Neutrophil (primary cell): Measurements from ENCODE around the gene TCERG1L.

Experiments
- H3K27ac ChIP-seq: fragments of 200-600 bp; sonication (generic); 2 replicates; pipeline ENCODE4 v1.5.1; 2016; ENCODE audit warnings: mild to moderate bottlenecking, moderate library complexity
- H3K27me3 ChIP-seq: fragments of 200-600 bp; sonication (generic); 2 replicates; pipeline ENCODE4 v1.6.0; 2016; ENCODE audit warnings: mild to moderate bottlenecking
- H3K36me3 ChIP-seq: fragments of 200-600 bp; sonication (generic); 2 replicates; pipeline ENCODE4 v1.5.1; 2017
- H3K4me1 ChIP-seq, 2 experiments: fragments of 200-600 bp in 1 of 2; sonication (generic) in 1 of 2; 1 replicate in 1 of 2; 2 replicates in 1 of 2; pipeline versions ENCODE4 v1.5.1 to v1.6.1; 2013 to 2016; ENCODE audit warnings: low read depth in 1 of 2, low read length in 1 of 2, mild to moderate bottlenecking in 1 of 2, moderate library complexity in 1 of 2; ENCODE audit not compliant: control insufficient read depth in 1 of 2, insufficient read depth in 1 of 2
- H3K4me3 ChIP-seq, 2 experiments: fragments of 200-600 bp in 1 of 2; sonication (generic) in 1 of 2; 1 replicate in 1 of 2; 2 replicates in 1 of 2; pipeline ENCODE4 v1.5.1; 2013 to 2016; ENCODE audit warnings: low read depth in 1 of 2, low read length in 1 of 2, mild to moderate bottlenecking in 1 of 2, moderate library complexity in 1 of 2
- H3K9me3 ChIP-seq: fragments of 200-600 bp; sonication (generic); 2 replicates; pipeline ENCODE4 v1.5.1; 2016
- CTCF ChIP-seq: fragments of 200-600 bp; sonication (generic); IDR thresholded peaks from 2 replicates; pipeline ENCODE4 v1.5.1; 2016; ENCODE audit warnings: antibody characterized with exemption

TCERG1L gene

GRCh38 chr10:131086094-131086493 lies 225.4 kb downstream of the TCERG1L start:
- no peaks in the 10 kb centered on the region for H3K4me1 ChIP-seq
- H3K36me3 ChIP-seq = no peaks in the 10 kb centered on the region
- no peaks in the 10 kb centered on the region for H3K27me3 ChIP-seq
- no peak overlapping the region for H3K27ac ChIP-seq
- no peak for TF ChIP-seq CTCF
- H3K9me3 ChIP-seq = no peaks in the 10 kb centered on the region
- no peak overlapping the region for H3K4me3 ChIP-seq

GRCh38 chr10:131085091-131085860 lies 226.2 kb downstream of the TCERG1L start:
- Histone ChIP-seq H3K27ac (no peak overlapping the region), H3K27me3 (no peaks in the 10 kb centered on the region), H3K4me3 (no peak overlapping the region), H3K9me3 (no peaks in the 10 kb centered on the region), H3K36me3 (no peaks in the 10 kb centered on the region), H3K4me1 (no peaks in the 10 kb centered on the region)
- no peak for TF ChIP-seq CTCF

- Histone ChIP-seq H3K27ac (no peak overlapping the region), H3K4me1 (no peaks in the 10 kb centered on the region), H3K27me3 (no peaks in the 10 kb centered on the region), H3K36me3 (no peaks in the 10 kb centered on the region), H3K4me3 (no peak overlapping the region), H3K9me3 (no peaks in the 10 kb centered on the region)
- no peak for TF ChIP-seq CTCF
Measured at GRCh38 chr10:131084791-131085090, 226.8 kb downstream of the TCERG1L start.

- Histone ChIP-seq H3K27me3 (no peaks in the 10 kb centered on the region), H3K4me1 (no peaks in the 10 kb centered on the region), H3K36me3 (no peaks in the 10 kb centered on the region), H3K9me3 (no peaks in the 10 kb centered on the region), H3K4me3 (no peak overlapping the region), H3K27ac (no peak overlapping the region)
- no peak for TF ChIP-seq CTCF
Measured at GRCh38 chr10:131083915-131084790, 227.4 kb downstream of the TCERG1L start.

GRCh38 chr10:131082991-131083481 lies 228.5 kb downstream of the TCERG1L start:
- Histone ChIP-seq H3K9me3 (no peaks in the 10 kb centered on the region), H3K27me3 (no peaks in the 10 kb centered on the region), H3K36me3 (no peaks in the 10 kb centered on the region), H3K4me1 (no peaks in the 10 kb centered on the region), H3K4me3 (no peak overlapping the region), H3K27ac (no peak overlapping the region)
- no peak for TF ChIP-seq CTCF
